Astrocyte of the cerebellum (primary cell): Measurements from ENCODE around the gene TNN.

Source experiments
- DNase-seq: peaks from one replicate; pipeline ENCODE4 v3.0.0-alpha.2; 2011; ENCODE audit warnings: low read depth
- H3K4me3 ChIP-seq: 2 replicates; pipeline ENCODE4 v1.5.1; 2011; ENCODE audit warnings: mild to moderate bottlenecking, low read depth, low read length, moderate library complexity
- in situ Hi-C: cut with HindIII; loops from 2 replicates; pipeline ENCODE4 v1.10.0; 2017; ENCODE audit warnings: low sequenced_read_pairs
- TF ChIP-seq, protein P1 (sequence below): IDR thresholded peaks from 2 replicates; pipeline ENCODE4 v1.5.1; 2012; ENCODE audit warnings: low read length, low read depth, moderate library complexity, mild to moderate bottlenecking; ENCODE audit errors: missing control alignments

TNN gene

DNA sequence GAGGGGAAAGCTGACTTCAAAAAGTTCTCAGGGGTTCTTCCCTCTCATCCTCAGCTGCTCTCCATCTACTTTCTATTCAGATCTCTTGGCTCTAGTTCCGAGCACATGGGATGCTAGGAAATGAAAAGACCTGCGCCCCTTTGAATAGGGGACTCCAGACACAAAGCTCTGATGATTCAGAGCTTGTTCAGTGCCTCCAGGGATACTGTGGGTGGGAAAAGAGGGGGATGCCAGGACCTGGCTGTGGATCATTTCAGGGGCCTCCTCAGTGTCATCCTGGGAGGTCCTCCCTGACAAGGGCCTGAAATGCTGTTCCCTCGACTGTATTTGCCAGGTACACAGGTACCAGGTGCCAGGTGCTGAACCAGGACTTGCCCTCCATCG is 125.9 kb downstream of the TNN start:
- no peak for DNase-seq
- no peak overlapping the region for H3K4me3 ChIP-seq
- TF ChIP-seq, protein P1, sequence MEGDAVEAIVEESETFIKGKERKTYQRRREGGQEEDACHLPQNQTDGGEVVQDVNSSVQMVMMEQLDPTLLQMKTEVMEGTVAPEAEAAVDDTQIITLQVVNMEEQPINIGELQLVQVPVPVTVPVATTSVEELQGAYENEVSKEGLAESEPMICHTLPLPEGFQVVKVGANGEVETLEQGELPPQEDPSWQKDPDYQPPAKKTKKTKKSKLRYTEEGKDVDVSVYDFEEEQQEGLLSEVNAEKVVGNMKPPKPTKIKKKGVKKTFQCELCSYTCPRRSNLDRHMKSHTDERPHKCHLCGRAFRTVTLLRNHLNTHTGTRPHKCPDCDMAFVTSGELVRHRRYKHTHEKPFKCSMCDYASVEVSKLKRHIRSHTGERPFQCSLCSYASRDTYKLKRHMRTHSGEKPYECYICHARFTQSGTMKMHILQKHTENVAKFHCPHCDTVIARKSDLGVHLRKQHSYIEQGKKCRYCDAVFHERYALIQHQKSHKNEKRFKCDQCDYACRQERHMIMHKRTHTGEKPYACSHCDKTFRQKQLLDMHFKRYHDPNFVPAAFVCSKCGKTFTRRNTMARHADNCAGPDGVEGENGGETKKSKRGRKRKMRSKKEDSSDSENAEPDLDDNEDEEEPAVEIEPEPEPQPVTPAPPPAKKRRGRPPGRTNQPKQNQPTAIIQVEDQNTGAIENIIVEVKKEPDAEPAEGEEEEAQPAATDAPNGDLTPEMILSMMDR, result no peak
- in situ Hi-C loops, result no loop called here

DNA sequence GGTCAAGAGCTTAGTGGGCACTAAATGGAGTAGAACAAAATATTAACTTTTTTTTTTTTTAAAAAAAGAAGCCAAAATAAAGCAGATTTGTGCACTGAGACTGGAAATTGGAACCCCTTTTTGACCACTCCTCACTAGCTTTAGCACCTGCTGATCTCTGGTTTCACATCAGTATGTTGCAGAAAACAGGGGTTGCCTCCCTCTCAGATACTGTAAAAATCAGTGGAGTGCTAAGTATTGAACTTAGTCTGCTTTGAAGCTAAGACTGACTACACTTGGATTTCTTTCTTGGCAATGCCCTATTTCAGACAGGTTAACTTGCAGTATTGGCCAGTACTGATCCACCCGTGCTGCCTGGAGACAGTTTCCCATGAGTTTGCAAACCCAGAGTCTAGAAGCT is 127.6 kb downstream of the TNN start:
- H3K4me3 ChIP-seq, result no peak overlapping the region
- in situ Hi-C loops, result no loop called here
- DNase-seq, result no peak
- TF ChIP-seq, protein P1, result no peak

DNA sequence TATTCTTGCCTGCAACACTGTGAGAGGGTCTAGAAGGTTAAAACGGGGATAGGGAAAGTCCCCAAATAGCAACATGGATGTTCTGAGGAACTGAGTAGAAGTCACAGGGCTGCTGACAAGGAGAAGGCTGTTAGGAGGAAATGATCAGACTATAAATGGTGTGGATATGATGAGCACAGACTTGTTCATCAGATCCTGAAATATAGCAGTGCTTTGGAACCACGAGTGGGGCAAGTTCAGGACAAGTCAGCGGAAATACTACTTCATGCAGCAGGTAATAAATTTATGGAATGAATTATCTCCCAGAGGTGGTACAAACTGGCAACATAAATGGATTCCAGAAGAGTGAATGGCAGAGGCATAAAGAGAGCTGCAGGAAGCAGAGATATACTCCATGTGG is 128.2 kb downstream of the TNN start:
- in situ Hi-C loops, result no loop called here
- no peak for DNase-seq
- TF ChIP-seq, protein P1, result no peak
- H3K4me3 ChIP-seq, result no peak overlapping the region

DNA sequence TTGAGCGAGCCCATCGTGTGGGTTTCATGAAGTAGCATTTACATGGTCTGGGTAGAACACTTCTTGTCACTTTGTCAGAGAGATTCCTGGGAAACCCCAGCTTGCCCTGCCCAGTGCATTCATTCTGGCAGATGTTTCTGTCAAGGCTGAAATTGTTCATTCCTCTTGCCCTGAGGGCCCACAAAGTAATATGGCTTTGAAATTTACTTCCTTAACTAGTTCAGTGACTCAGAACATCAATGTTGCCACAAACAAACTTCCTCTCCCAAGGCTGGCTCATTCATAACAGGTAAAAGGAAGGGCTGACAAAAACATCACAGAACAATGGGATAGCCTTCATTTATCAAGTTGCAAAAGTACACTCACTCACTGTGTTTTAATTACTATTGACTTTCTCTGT is 129.9 kb downstream of the TNN start:
- in situ Hi-C loops, result no loop called here
- DNase-seq, result no peak
- no peak overlapping the region for H3K4me3 ChIP-seq
- TF ChIP-seq, protein P1, result no peak
